ENCODE measurements around the gene BPIFB3.

The BPIFB3 gene

DNA sequence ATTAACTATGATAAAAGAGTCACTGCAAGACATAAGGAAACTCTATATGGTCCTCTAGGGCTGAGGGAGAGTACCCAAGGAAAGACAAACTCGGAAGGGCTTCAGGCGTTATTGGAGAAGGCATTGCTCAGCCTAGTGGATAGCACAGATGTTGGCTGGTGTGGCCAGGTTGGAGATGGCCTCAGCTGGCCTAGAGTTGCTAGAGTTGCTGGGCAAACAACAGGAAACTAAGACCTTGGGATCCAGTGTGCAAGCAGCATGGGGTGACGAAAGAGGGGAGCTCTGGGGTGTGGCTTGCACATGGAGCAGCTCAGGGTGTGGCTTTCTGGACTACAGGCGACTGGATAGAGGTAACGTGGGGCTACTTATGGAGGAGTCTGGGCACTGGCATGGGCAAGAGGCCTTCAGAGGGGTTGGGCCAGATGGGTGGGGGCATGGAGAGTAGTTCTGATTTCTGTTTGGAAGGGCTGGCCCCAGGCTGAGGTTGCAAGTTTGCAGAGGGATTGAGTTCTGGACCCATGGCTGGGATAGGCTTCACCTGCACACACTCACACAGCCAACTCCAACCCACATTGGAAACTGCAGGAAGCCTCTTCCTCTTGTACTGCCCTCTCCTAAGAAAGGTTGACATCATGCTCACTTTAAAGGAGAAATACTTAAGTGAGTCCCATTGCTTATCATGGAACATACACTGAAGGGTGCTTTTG lies 27.5 kb upstream of the BPIFB3 start (continued):
- TF ChIP-seq, protein P1, sequence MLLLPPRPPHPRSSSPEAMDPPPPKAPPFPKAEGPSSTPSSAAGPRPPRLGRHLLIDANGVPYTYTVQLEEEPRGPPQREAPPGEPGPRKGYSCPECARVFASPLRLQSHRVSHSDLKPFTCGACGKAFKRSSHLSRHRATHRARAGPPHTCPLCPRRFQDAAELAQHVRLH (tag by site-specific recombination; IDR thresholded peaks at IDR 0.05), result no peak
- TF ChIP-seq OSR2 (tag by site-specific recombination; IDR thresholded peaks at IDR 0.05) (no peak), KLF8 (tag by site-specific recombination; IDR thresholded peaks at IDR 0.05) (no peak), ZBTB21 (tag by site-specific recombination; IDR thresholded peaks at IDR 0.05) (no peak)
- TF ChIP-seq, protein P2, sequence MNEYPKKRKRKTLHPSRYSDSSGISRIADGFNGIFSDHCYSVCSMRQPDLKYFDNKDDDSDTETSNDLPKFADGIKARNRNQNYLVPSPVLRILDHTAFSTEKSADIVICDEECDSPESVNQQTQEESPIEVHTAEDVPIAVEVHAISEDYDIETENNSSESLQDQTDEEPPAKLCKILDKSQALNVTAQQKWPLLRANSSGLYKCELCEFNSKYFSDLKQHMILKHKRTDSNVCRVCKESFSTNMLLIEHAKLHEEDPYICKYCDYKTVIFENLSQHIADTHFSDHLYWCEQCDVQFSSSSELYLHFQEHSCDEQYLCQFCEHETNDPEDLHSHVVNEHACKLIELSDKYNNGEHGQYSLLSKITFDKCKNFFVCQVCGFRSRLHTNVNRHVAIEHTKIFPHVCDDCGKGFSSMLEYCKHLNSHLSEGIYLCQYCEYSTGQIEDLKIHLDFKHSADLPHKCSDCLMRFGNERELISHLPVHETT (tag by site-specific recombination; IDR thresholded peaks at IDR 0.05), result no peak

DNA sequence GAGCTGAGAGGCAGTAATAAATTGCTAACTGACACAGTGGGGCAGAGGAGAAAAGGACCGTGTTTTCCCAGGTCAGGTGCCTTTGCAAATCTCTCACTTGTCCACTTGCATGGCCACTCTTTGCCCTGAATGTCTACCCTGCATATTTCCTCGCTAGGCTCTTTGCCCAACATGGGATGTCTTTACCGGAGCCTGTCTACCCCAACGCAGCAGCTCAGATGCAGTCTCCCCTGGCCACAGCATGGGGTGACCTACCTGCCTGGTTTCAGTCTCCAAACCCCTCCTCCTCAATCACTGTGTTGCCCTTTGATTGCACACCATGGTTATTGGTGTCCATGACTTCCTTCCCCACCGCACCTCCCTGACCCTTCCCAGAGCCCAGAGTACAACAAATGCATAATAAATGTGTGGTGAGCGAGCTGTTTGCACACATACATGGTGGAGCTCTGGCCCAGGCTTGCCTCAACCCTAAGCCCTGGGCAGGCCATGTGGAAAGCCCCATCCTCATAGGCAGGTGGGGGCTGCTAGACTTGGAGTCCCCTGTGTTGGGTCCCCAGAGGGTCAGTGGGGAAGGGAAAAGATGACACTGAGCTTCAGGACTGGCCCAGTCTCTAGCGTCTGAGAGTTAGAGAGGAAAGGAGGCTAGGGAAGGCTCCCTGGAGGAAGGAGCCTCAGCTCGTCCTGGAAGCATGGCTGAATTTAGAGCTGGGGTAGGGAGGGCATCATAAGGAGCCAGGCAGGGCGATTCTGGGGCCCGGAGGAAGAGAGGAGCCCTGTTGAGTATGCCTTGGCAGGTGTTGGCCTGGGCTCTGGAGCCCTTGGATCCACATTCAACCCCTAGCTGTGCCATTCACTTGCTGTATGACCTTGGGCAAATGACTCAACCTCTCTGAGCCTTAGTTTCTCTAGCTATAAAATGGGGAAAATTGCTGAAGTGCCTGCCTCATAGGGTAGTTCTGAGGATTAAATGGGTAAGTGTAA lies 26.6 kb upstream of the BPIFB3 start:
- no peaks in the 10 kb centered on the region for H3K9me3 ChIP-seq (ENCODE audit: control insufficient read depth, insufficient read depth, low read depth, low read length)
- POLR2A ChIA-PET, result no interaction called here
- TF ChIP-seq ZNF791 (tag by site-specific recombination; IDR thresholded peaks at IDR 0.05) (no peak), ZNF660 (tag by site-specific recombination; IDR thresholded peaks at IDR 0.05) (no peak), ZBTB21 (tag by site-specific recombination; IDR thresholded peaks at IDR 0.05) (no peak), ZFHX2 (tag by site-specific recombination; conservative IDR thresholded peaks at IDR 0.05) (no peak), ZNF555 (tag by site-specific recombination; conservative IDR thresholded peaks at IDR 0.05) (no peak), FEZF1 (tag by site-specific recombination; IDR thresholded peaks at IDR 0.05) (no peak), ZNF776 (tag by site-specific recombination; IDR thresholded peaks at IDR 0.05; ENCODE audit: borderline replicate concordance) (no peak), GLI2 (tag by site-specific recombination; IDR thresholded peaks at IDR 0.05; ENCODE audit: borderline replicate concordance, low read depth) (no peak)
- TF ChIP-seq, protein P3, sequence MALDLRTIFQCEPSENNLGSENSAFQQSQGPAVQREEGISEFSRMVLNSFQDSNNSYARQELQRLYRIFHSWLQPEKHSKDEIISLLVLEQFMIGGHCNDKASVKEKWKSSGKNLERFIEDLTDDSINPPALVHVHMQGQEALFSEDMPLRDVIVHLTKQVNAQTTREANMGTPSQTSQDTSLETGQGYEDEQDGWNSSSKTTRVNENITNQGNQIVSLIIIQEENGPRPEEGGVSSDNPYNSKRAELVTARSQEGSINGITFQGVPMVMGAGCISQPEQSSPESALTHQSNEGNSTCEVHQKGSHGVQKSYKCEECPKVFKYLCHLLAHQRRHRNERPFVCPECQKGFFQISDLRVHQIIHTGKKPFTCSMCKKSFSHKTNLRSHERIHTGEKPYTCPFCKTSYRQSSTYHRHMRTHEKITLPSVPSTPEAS (tag by site-specific recombination; IDR thresholded peaks at IDR 0.05), result no peak
- TF ChIP-seq, protein P4, sequence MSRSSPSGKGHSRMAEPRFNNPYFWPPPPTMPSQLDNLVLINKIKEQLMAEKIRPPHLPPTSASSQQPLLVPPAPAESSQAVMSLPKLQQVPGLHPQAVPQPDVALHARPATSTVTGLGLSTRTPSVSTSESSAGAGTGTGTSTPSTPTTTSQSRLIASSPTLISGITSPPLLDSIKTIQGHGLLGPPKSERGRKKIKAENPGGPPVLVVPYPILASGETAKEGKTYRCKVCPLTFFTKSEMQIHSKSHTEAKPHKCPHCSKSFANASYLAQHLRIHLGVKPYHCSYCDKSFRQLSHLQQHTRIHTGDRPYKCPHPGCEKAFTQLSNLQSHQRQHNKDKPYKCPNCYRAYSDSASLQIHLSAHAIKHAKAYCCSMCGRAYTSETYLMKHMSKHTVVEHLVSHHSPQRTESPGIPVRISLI (tag by site-specific recombination; IDR thresholded peaks at IDR 0.05), result no peak
- TF ChIP-seq, protein P5, sequence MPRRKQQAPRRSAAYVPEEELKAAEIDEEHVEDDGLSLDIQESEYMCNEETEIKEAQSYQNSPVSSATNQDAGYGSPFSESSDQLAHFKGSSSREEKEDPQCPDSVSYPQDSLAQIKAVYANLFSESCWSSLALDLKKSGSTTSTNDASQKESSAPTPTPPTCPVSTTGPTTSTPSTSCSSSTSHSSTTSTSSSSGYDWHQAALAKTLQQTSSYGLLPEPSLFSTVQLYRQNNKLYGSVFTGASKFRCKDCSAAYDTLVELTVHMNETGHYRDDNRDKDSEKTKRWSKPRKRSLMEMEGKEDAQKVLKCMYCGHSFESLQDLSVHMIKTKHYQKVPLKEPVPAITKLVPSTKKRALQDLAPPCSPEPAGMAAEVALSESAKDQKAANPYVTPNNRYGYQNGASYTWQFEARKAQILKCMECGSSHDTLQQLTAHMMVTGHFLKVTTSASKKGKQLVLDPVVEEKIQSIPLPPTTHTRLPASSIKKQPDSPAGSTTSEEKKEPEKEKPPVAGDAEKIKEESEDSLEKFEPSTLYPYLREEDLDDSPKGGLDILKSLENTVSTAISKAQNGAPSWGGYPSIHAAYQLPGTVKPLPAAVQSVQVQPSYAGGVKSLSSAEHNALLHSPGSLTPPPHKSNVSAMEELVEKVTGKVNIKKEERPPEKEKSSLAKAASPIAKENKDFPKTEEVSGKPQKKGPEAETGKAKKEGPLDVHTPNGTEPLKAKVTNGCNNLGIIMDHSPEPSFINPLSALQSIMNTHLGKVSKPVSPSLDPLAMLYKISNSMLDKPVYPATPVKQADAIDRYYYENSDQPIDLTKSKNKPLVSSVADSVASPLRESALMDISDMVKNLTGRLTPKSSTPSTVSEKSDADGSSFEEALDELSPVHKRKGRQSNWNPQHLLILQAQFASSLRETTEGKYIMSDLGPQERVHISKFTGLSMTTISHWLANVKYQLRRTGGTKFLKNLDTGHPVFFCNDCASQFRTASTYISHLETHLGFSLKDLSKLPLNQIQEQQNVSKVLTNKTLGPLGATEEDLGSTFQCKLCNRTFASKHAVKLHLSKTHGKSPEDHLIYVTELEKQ (tag by site-specific recombination; IDR thresholded peaks at IDR 0.05; ENCODE audit: borderline replicate concordance), result no peak
- TF ChIP-seq, protein P6, sequence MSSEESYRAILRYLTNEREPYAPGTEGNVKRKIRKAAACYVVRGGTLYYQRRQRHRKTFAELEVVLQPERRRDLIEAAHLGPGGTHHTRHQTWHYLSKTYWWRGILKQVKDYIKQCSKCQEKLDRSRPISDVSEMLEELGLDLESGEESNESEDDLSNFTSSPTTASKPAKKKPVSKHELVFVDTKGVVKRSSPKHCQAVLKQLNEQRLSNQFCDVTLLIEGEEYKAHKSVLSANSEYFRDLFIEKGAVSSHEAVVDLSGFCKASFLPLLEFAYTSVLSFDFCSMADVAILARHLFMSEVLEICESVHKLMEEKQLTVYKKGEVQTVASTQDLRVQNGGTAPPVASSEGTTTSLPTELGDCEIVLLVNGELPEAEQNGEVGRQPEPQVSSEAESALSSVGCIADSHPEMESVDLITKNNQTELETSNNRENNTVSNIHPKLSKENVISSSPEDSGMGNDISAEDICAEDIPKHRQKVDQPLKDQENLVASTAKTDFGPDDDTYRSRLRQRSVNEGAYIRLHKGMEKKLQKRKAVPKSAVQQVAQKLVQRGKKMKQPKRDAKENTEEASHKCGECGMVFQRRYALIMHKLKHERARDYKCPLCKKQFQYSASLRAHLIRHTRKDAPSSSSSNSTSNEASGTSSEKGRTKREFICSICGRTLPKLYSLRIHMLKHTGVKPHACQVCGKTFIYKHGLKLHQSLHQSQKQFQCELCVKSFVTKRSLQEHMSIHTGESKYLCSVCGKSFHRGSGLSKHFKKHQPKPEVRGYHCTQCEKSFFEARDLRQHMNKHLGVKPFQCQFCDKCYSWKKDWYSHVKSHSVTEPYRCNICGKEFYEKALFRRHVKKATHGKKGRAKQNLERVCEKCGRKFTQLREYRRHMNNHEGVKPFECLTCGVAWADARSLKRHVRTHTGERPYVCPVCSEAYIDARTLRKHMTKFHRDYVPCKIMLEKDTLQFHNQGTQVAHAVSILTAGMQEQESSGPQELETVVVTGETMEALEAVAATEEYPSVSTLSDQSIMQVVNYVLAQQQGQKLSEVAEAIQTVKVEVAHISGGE (tag by site-specific recombination; conservative IDR thresholded peaks at IDR 0.05; ENCODE audit: low read depth), result no peak
- TF ChIP-seq, protein P7, sequence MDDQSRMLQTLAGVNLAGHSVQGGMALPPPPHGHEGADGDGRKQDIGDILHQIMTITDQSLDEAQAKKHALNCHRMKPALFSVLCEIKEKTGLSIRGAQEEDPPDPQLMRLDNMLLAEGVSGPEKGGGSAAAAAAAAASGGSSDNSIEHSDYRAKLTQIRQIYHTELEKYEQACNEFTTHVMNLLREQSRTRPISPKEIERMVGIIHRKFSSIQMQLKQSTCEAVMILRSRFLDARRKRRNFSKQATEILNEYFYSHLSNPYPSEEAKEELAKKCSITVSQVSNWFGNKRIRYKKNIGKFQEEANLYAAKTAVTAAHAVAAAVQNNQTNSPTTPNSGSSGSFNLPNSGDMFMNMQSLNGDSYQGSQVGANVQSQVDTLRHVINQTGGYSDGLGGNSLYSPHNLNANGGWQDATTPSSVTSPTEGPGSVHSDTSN (CRISPR knock-in tag; IDR thresholded peaks at IDR 0.05), result no peak
- TF ChIP-seq, protein P2 (tag by site-specific recombination; IDR thresholded peaks at IDR 0.05), result no peak
- H3K4me1 ChIP-seq (ENCODE audit: control insufficient read depth, insufficient read depth, low read length), result no peaks in the 10 kb centered on the region
- CTCF ChIA-PET, result interaction anchor here (0.6 kb wide), 1 partner anchor 78 kb away, joined by 4 read pairs; no protein-coding TSS in a partner anchor
- no peak overlapping the region for H3K27ac ChIP-seq (ENCODE audit: extremely low read depth, low read depth, low read length)
- H3K4me3 ChIP-seq (ENCODE audit: low read depth, low read length), result no peak overlapping the region
- H3K36me3 ChIP-seq (ENCODE audit: control insufficient read depth in 2 of 2, insufficient read depth in 1 of 2, low read length in 2 of 2), result no peaks in the 10 kb centered on the region

Data from HEK293 (cell line).